ENCODE data around the gene DOCK2. TPM values are rescaled to one million over a fixed set of nuclear protein-coding genes. Genes with fewer than 3 reads are reported as not detected.

The DOCK2 gene
- total RNA-seq, 1 experiment from 2014 or later, result 13.3 TPM

DNA sequence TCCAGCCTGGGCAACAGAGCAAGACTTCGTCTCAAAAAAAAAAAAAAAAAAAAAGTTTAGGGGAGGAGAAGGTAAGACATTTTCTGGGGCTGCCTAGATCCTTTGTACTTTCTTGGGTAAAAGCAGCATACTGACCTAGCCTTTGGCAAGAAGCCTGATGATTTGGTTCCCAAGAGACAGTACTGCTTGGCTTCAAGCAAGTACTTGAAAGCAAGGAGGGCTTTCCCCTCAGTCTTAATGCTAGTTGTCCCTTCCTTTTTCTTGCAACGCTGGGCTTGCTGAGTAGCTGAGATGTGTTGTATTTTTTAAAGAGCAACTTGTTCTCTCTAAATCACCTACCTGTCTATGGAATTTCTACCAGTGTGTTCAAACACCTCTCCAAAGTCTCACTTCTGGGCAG lies 267.0 kb downstream of the DOCK2 start:
- no peak for DNase-seq (ENCODE audit: low read depth)

DNA sequence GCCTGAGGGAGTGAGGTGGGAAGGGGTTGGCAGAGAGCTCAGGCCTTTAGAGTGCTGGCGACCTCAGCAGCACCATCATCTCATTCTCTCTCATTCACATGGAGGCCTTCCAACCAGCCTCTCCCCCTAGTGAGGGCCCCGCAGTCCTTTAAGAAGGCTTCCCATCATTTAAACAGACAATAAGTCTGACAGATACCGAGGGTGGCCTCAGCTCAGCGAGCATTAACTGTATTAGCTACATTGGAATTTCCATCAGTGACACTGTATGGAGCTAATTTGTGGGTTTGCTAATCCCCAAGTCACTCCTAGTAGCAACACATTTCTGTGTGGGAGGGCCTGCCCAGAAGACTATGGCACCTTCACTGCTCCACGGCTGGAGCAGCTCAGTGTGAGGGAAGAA lies 267.4 kb downstream of the DOCK2 start:
- no peak for DNase-seq (ENCODE audit: low read depth)

DNA sequence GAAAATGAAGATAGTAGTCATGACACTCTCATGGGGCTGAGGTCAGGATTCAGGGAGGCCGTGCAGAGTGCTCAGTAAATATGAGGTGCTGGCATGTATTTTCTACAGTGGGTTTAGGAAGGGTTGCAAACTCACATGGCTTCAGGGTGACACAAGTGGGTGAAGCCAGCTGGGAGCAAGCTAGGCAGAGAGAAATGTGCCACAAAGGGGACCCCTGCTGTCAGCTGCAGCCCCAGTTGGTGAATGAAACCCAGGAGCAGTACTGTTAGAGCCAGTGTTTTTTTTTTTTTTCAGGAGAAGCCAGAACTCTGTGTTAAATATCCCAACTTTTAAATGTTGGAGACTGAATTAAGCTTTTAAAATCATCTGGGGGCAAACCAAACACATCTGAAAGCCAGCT lies 267.9 kb downstream of the DOCK2 start:
- DNase-seq (ENCODE audit: low read depth), result no peak

DNA sequence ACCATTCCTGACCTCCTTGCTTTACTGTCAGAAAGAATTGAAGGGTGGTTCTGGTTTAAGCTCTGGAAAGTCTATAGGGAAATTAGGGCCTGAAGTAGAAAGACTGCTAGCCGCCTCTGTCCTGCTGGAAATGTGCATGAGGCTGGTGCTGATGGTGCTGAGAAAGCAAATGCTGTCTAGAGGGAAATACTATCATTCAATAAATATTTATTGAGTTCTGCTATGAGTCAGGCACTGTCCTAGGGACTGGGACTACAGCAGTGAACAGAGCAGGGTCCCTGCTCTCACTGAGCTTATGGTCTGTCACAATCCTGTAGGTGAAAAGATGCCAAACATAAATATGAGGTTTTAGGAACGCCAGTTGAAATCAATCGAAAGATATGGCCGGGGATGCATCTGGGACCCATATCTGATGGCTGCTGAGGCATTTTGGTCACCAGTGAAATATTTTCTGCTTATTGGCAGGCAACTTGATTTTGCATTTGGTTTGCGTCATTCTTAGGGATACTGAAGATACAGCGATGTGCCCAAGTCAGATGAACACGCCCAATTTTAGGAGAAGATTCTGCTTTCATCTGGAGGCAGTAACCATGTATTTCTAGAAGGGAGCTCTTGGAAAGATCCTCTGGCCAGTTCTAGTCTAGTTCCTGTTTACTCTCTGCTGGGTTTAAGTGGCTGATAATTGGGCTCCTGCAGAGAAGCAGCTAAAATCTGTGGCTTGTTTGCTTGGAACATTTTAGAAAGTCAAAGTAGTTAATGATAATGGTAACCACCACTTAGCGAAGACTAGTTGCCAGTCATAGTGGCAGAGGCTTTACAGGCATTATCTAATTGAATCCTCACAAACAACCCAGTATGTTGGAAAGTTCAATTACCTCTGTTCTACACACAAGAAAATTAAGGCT lies 269.9 kb downstream of the DOCK2 start:
- DNase-seq (ENCODE audit: low read depth), result no peak

DNA sequence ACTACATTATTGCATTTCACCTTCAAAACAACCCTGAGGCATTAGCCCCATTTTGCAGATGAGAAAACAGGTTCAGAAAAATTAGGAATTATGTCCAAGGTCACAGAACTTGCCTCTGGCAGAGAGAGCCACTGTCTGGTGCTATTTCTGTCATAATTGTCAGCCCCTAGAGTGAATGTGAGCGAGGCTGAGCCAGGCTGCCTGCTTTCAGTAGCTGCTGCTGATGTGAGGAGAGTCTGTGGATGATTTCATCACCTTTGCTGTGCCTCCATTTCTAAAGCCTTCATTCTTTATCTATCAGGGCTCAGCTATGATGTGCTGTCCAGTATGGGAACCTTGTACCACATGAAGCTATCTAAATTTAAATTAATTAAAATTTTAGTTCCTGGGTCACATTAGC lies 271.8 kb downstream of the DOCK2 start:
- DNase-seq (ENCODE audit: low read depth), result no peak

DNA sequence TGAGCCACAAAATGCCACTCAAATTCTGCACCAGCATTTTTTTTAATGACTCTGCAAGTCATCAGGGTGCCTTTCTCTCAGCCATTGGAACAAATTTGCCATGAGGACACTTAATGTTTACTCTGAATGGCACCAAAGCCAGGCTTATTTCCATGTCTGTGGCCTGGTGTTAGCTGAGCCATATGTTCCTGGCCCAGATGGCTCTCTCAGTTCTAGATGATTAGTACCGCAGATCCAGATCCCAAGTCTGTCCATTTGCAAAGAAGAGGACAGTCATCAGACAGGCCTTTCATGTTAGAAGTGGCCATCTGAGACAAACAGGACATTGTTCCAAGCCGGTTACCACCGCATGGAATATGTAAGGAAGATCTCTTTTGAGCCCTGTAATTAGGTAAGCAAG lies 272.9 kb downstream of the DOCK2 start:
- no peak for DNase-seq (ENCODE audit: low read depth)

DNA sequence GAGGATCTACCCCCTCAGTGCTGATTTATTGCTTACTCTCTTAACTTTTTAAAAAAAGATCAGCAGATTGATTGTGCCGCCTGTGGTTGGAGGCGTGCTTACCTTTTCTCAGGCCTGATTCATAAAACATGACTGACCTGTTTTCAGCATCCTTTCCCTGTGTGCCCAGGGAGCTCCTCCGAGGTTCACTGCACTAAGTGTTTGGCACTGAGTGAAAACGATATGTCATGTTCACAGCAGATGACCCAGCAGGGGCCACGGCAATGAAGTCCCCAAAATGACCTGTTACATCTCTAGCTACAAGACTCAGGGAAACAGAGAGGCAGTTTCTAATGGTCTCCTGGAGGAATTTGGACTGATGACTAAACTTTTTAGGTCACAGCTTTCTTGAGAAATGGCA lies 273.3 kb downstream of the DOCK2 start:
- DNase-seq (ENCODE audit: low read depth), result no peak

DNA sequence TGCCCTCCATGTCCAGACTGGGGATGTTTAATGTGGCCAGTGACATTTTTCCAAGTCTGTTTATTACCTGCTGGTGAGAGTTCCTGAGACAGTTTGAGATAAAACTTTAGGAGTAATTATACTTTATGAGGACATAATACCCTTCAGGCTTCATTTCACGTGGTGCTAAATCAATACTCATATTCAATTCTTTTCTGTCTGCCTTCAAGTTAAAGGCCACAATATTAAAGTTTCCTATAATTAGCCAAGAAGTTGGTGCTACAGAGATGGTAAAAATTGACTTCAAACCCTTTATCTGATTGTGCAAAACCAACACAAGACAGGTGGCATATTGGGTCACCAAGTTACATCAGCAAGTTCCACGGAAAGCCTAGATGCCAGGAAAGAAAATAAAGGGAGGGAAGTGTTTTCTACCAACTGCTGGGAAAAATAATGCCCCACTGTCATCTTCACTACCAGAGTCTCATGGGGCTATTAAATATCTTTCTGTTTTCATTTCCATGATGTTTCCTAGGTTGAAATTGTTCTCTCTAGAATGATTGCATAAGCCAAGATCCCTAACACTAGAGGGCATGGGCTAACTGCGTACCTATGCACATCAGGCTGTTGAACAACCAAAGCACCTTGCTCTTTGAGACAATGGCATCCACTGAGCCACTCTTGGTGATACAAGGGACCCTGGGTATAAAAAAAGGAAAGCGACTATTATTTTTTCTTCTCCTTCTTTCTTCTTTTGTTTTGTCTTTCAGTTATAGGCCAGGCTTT lies 274.6 kb downstream of the DOCK2 start:
- DNase-seq (ENCODE audit: low read depth), result no peak

DNA sequence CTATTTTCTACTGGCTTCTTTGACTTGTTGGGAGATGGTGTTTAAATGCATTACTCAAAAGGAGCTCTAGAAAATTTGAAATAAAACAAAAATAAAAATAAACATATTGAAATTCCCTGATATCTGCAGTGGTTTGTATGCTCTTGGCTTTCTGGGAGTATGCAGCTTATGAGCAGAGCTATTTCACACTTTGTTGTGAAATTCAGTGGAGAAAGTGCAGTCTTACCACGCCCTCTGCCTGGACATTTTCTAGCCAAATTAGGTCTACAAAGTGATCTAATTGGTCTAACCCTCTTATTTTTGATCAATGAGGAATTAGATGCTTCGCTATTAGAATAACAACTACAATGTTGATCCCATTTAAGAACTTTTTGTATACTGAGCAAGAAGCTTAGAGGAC lies 276.4 kb downstream of the DOCK2 start:
- DNase-seq (ENCODE audit: low read depth), result no peak

DNA sequence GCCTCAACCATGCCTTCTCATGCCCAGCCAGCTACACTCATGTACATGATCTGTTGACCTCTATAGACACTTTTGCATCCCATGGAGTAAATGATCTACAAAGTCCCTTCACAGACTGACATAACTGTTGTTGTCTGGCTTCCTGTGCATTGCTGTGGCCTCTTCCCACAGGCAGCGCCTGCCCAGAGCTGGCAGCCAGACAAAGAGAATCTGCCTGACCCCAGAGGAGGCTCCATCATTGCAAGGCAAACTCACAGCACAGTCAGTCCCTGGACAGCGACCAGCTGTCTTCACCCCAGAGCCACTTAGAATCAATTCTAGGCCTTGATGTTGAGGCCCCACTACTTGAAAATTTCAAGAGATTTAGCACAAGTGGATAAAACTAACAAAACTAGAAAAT lies 277.7 kb downstream of the DOCK2 start:
- DNase-seq (ENCODE audit: low read depth), result no peak

DNA sequence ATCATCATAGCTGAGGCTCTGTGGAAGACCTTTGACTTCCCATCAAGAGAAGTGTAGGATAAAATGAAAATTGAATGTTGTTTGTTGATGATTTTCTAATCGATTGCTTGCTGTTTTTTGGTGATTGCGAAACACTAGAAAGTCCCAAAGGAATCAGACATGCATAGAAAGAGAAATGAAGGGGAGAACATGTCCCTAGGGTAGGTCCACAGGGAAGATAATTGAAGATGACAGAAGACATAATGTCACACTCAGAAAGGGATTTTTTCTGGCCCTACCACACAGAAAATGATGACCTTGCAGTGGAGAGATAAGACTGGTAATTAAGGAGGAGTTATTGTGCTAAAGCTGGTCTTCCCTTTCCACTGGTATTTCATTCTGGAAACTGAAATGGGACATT lies 280.4 kb downstream of the DOCK2 start:
- no peak for DNase-seq (ENCODE audit: low read depth)

DNA sequence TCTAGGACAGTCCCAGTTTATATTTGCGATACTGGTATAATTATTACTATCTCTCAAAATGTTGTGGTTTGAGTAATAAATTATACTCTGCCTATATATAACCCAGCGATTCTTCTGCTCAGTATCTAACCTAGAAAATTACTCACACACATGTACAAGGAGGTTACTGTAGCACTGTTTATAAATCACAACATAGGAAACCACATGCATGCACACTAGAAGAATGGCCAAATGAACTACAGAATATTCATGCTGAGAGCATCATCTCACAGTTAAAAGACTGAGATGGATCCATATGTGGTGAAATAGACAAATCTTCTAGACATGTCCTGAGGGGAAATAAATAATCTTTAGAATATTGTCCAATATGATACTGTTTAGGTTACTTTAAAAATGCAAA lies 281.2 kb downstream of the DOCK2 start:
- DNase-seq (ENCODE audit: low read depth), result no peak

DNA sequence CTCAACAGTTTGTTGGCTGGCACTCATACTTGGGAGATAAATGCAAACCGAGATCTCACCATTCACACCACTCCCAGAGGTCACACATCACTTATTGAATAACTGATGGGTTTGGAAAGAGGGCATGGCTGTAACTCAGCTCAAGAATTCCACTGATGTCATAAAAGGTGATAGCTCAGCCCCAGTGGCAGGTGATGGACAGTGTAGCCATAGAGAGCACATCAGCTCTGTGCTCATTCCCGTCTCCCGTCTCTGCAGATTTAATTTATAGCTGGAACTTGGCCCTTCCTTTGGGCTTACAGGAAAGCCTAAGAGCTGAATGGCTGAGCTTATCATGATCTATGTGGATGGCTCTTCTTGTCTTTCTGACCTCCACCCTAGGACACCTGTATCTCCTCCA lies 283.4 kb downstream of the DOCK2 start:
- DNase-seq (ENCODE audit: low read depth), result no peak

DNA sequence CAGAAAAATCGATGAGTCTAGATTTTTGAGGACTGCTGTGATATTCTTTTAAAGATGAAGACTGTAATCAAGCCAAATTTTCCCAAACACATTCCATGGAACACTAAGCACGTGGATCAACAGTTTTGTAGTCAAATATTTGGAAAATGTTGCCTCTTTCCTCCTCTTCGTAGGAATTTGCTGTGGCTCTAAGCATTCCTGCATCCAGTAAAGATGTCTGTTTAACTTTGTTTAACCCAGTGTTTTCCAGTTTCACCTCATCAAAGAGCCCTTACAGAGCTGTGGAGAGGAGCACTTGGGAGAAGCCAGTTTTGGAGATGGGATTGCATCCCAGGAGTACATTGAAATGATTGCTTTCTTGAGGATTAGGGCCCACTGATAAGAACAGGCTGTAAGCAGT lies 284.3 kb downstream of the DOCK2 start:
- no peak for DNase-seq (ENCODE audit: low read depth)

DNA sequence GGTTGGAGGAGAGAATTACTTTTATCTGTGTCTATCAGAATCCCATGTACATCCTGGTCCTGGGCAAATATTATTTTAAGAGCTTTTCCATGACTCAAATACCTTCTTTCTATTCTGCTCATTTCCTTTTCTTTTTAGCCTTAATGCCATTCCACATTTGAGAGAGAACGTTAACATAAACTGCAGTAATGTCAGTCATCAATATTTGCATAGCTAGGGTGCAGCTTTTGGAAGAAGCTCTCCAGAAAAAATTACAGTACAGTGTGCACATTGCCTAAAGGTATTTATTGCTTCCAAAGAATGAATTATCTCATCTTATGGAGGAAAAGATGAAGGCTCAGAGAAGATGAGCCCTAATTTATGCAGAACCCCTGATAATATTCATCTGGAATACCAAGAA lies 284.9 kb downstream of the DOCK2 start:
- no peak for DNase-seq (ENCODE audit: low read depth)

DNA sequence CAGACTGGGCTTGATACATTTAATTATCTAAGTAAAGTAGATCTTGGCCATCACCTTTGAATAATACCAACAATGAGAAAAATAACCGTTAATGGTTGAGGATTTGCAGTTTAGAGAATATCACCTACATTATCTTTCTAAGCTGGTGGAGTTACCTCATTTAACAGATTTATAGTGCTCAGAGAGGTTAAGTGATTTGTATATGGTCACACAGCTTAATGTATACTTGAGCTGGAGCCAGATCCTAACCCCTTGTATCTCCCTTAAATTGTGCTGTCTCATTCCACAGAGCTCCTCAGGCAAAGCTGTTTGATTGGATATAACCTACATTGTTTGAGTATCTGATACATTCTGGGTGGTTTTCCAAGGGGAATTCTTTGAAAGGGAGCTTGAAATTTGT lies 285.4 kb downstream of the DOCK2 start:
- DNase-seq (ENCODE audit: low read depth), result no peak

DNA sequence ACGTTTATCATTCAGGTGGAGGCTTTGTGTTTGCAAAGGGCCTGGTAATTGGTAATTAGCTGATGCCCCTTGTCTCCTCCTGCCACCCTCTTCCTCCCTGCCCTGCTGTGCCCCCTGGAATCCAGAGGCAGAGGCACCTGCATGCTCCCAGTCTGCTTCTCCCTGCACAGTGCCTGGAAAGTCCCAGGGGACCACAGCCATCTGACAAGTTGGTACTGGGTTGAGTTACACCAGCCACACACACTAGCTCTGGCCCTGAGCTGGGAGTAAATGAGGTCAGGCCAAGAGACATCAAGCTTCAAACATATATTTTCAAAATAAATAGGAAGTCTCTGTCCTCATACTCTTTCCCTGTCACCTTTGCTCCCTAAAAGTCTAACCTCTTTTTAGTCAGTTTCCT lies 286.9 kb downstream of the DOCK2 start:
- no peak for DNase-seq (ENCODE audit: low read depth)

DNA sequence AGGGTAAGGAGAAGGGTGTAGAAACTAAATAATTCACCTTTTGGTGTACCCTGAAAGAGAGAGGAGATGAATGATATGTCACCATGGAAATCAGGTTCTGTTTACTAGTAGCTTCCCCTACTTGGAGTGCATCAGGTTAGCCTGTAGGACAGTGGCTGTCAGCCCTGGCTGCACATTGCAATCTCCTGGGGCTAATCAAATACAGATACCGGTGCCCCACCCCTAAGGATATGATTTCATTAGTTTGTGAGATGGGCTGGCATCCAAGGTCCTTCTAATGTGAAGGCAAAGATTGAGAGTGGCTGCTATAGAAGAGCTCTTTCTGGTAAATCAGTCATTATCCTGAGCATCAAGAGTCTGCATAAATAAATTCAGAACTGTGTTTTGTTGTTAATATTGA lies 296.1 kb downstream of the DOCK2 start:
- DNase-seq (ENCODE audit: low read depth), result no peak

DNA sequence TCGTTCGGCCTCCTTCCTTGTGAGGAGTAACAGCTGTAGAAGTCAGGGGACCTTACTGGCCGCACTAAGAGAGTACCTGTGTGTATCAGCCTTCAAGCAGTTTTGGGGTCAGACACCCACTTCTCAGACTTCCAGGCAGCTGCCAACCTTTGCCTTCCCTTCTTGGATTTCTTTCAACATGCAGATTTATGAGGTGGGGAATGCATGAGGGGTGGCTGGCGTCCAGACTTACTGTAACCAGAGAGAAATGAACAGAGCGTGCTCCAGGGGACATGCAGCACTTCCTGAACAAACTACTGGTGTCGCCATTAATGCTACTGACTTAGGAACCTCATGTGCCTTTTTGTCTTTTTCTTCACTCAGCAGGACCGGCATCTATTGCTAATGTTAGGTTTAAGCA lies 296.5 kb downstream of the DOCK2 start:
- DNase-seq (ENCODE audit: low read depth), result no peak

DNA sequence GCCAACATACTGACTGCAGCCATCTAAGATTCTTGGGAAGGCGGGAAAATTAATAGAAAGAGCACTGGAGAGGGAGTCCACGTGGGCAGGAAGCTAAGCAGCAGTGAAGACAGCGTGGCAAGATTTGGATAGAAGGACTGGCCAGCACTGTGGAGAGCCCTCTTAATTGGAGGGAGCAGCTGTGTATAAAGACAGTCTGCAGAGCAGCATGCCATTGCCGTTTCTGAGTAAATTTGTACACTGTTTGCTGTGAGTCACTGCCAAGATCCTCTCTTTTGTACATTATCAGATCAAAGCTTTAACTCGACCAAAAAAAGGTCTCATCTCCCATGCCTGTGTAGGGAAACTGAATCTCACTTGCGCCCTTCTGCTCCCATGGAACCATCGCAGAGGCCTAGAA lies 297.9 kb downstream of the DOCK2 start:
- DNase-seq (ENCODE audit: low read depth), result no peak

DNA sequence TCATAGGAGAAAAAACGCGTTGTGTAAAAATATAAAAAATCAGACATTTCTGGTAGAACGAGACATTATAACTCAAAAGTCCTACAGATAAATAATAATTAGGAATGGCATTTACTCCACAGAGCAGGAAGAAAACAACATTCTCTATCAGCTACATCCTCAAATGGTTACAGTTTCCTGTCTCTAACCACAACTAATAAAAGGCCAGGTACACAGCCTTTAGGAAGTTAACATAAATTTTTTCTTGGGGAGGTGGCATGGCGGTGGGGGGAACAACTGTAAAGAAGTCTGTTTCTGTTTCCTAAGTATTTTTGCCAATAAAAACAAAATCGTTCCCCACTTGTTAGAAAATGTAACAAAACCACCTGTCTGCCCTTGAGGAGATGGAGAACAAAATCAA lies 298.7 kb downstream of the DOCK2 start:
- no peak for DNase-seq (ENCODE audit: low read depth)

DNA sequence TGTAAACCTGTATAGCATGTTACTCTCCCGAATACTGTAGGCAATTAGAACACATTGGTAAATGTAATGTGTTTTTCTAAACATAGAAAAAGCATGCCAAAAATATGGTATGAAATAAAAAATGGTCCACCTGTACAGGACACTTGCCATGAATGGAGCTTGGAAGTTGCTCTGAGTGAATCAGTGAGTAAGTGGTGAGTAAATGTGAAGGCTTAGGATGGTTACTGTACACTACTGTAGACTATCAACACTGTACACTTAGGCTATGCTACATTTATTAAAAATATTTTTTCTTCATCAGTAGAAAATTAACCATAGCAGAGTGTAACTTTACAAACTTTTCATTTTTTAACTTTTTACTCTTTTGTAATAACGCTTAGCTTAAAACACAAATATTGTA lies 301.4 kb downstream of the DOCK2 start:
- DNase-seq (ENCODE audit: low read depth), result no peak

DNA sequence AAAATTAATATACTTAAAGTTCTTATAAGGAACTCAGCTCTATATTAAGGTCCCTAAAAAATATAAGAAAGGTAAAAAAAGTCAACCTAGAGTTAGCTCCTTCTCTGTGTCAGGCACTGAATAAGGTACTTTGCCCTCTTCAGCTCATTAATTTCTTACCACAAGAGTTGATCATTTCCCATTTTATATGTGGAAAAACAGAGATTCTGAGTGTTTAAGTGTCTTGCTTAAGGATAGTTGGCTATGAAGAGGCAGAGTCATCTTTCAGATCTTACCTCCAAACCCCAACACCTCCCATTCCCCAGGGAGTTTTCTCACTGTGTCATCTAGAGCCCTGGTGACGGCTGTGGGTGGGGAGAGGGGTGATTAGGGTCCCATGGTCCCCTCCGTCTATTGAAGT lies 302.7 kb downstream of the DOCK2 start:
- no peak for DNase-seq (ENCODE audit: low read depth)

Measured in Daoy (cell line).